T-cell (primary cell): ENCODE data around the gene SRRM3. TPM values are rescaled to one million over a fixed set of nuclear protein-coding genes. Genes with fewer than 3 reads are reported as not detected.
"Not testable (repeated sequence)": the region's sequence is repeated elsewhere in the genome, so short reads cannot be mapped to it uniquely, and the experiment has no call there.

Experiments
- ATAC-seq, 4 experiments: fragments of 200-7000 bp in 3 of 4; fragments of 150-1000 bp in 1 of 4; cut with Tn5 transposase; replicated peaks in 1 of 4; 1 replicate in 3 of 4; 2 replicates in 1 of 4; pipeline ENCODE4 v1.10.0; 2021; ENCODE audit warnings: moderate library complexity in 3 of 4, mild to moderate bottlenecking in 2 of 4, moderate number of reproducible peaks in 1 of 4
- CTCF ChIA-PET, 2 donors: fragments of 300-600 bp; sonication (Branson Sonifier 250); formaldehyde crosslinking; loops; one replicate each; lab custom pipeline; 2022; ENCODE audit warnings: antibody characterized with exemption in 2 of 2; lab: Charles Lee
- POLR2A ChIA-PET, 2 donors: fragments of 300-600 bp; sonication (Branson Sonifier 250); formaldehyde crosslinking; loops; one replicate each; lab custom pipeline; 2022; ENCODE audit warnings: antibody characterized with exemption in 2 of 2; lab: Charles Lee
- DNase-seq, 35 experiments: peaks; one replicate each; pipeline versions ENCODE4 v3.0.0 to v3.0.0-alpha.2; 2013 to 2023
- H3K27ac ChIP-seq: one replicate; pipeline ENCODE4 v1.5.1; 2013; ENCODE audit warnings: low read length
- H3K27me3 ChIP-seq, 2 experiments: replicated peaks in 1 of 2; 1 replicate in 1 of 2; 2 replicates in 1 of 2; pipeline versions ENCODE4 v1.6.1 to v1.7.0; 2013; ENCODE audit warnings: low read length in 1 of 2, mixed read lengths in 1 of 2; ENCODE audit not compliant: control insufficient read depth in 2 of 2, insufficient read depth in 2 of 2; ENCODE audit errors: extremely low read depth in 1 of 2
- H3K36me3 ChIP-seq, 2 donors: 1 replicate in 1 of 2; 2 replicates in 1 of 2; pipeline versions ENCODE4 v1.6.1 to v1.7.0; 2013; ENCODE audit warnings: low read length in 1 of 2; ENCODE audit not compliant: control insufficient read depth in 2 of 2, insufficient read depth in 1 of 2; ENCODE audit errors: extremely low read depth in 1 of 2
- H3K4me1 ChIP-seq, 2 experiments: 1 replicate in 1 of 2; 2 replicates in 1 of 2; pipeline versions ENCODE4 v1.6.1 to v1.7.0; 2013; ENCODE audit warnings: low read length in 2 of 2, mixed read lengths in 1 of 2; ENCODE audit not compliant: insufficient read depth in 2 of 2, control insufficient read depth in 1 of 2; ENCODE audit errors: extremely low read depth in 1 of 2
- H3K4me3 ChIP-seq, 2 donors: 1 replicate in 1 of 2; 2 replicates in 1 of 2; pipeline versions ENCODE4 v1.5.1 to v1.7.0; 2013; ENCODE audit warnings: mild to moderate bottlenecking in 2 of 2, low read length in 1 of 2, moderate library complexity in 1 of 2; ENCODE audit not compliant: control insufficient read depth in 1 of 2; ENCODE audit errors: extremely low read depth in 1 of 2
- H3K9me3 ChIP-seq: 2 replicates; pipeline ENCODE4 v1.7.0; 2013
- H3K27ac Mint-ChIP-seq, 2 donors: one replicate each; pipeline ENCODE4 v1.8.0; 2020 to 2021; ENCODE audit warnings: mild to moderate bottlenecking in 2 of 2, mixed read lengths in 2 of 2
- H3K27me3 Mint-ChIP-seq, 2 donors: one replicate each; pipeline ENCODE4 v1.8.0; 2021 to 2022; ENCODE audit warnings: mixed read lengths in 2 of 2
- H3K36me3 Mint-ChIP-seq: one replicate; pipeline ENCODE4 v1.8.0; 2021; ENCODE audit warnings: mixed read lengths
- H3K4me1 Mint-ChIP-seq, 3 donors: one replicate each; pipeline ENCODE4 v1.8.0; 2020 to 2022; ENCODE audit warnings: mixed read lengths in 3 of 3, mild to moderate bottlenecking in 1 of 3
- H3K4me3 Mint-ChIP-seq, 3 donors: one replicate each; pipeline ENCODE4 v1.8.0; 2020 to 2022; ENCODE audit warnings: mild to moderate bottlenecking in 3 of 3, mixed read lengths in 3 of 3, moderate library complexity in 3 of 3
- H3K9me3 Mint-ChIP-seq, 3 donors: one replicate each; pipeline ENCODE4 v1.8.0; 2020 to 2022; ENCODE audit warnings: mixed read lengths in 3 of 3
- WGBS: methylation state at CpG from one replicate; pipeline ENCODE4 v1.1.5; 2013; ENCODE audit warnings: missing lambda C conversion rate; ENCODE audit not compliant: insufficient coverage; 5-methylcytosine and 5-hydroxymethylcytosine counted together
- total RNA-seq, 35 experiments: library from RNA in 6 of 35; stranded (reverse) in 6 of 35; fragments of 120-200 nt in 1 of 35; gene quantifications; one replicate each; pipeline versions ENCODE4 v1.2.1 to v1.2.4 and lab custom pipeline; 2013 to 2026

SRRM3 gene
- total RNA-seq, 5 donors from 2014 or later (not counting 1 experiment from before 2014, with no cell fraction given): not detected

GRCh38 chr7:76236224-76236623 is 34.5 kb downstream of the SRRM3 start:
- Histone ChIP-seq H3K4me1 (peaks cover 2 to 9% of the 10 kb centered on the region in 2 experiments), H3K27ac (no peak overlapping the region), H3K4me3 (no peak overlapping the region), H3K27me3 (peaks cover 2 to 62% of the 10 kb centered on the region in 2 experiments), H3K36me3 (no peaks in the 10 kb centered on the region), H3K9me3 (no peaks in the 10 kb centered on the region)
- Mint-ChIP-seq H3K36me3 (no peaks in the 10 kb centered on the region), H3K4me3 (no peak overlapping the region), H3K9me3 (no peaks in the 10 kb centered on the region), H3K4me1 (peaks cover 0 to 8% (median 8%) of the 10 kb centered on the region in 3 donors), H3K27me3 (peaks cover 46 to 52% of the 10 kb centered on the region in 2 donors), H3K27ac (no peak overlapping the region)
- no peak for ATAC-seq
- 46% methylated on average over 3 of the region's 8 CpGs for WGBS
- no peak for DNase-seq
- POLR2A ChIA-PET: no interaction called here
- CTCF ChIA-PET: no interaction called here

GRCh38 chr7:76238326-76238725 is 36.6 kb downstream of the SRRM3 start:
- peaks cover 0 to 8% (median 8%) of the 10 kb centered on the region in 3 donors for H3K4me1 Mint-ChIP-seq
- no peaks in the 10 kb centered on the region for H3K36me3 Mint-ChIP-seq
- H3K9me3 ChIP-seq: no peaks in the 10 kb centered on the region
- DNase-seq (no peak), ATAC-seq (no peak)
- H3K27ac Mint-ChIP-seq: peak overlapping the region in 1 of 2 donors; percentile 43
- WGBS: 49% methylated on average over 12 of the region's 12 CpGs
- H3K9me3 Mint-ChIP-seq: no peaks in the 10 kb centered on the region
- H3K4me1 ChIP-seq: peaks cover 2 to 9% of the 10 kb centered on the region in 2 experiments
- CTCF ChIA-PET: no interaction called here
- no peak overlapping the region for H3K27ac ChIP-seq
- H3K4me3 ChIP-seq: no peak overlapping the region
- H3K36me3 ChIP-seq: no peaks in the 10 kb centered on the region
- H3K27me3 ChIP-seq: peaks cover 0 to 45% of the 10 kb centered on the region in 2 experiments
- H3K4me3 Mint-ChIP-seq: no peak overlapping the region
- H3K27me3 Mint-ChIP-seq: peaks cover 30 to 35% of the 10 kb centered on the region in 2 donors
- POLR2A ChIA-PET: no interaction called here

GRCh38 chr7:76241141-76241540 is 39.4 kb downstream of the SRRM3 start:
- Histone ChIP-seq H3K4me3 (no peak overlapping the region), H3K4me1 (no peaks in the 10 kb centered on the region), H3K9me3 (no peaks in the 10 kb centered on the region), H3K27me3 (peaks cover 0 to 37% of the 10 kb centered on the region in 2 experiments), H3K27ac (no peak overlapping the region), H3K36me3 (no peaks in the 10 kb centered on the region)
- Mint-ChIP-seq H3K4me3 (no peak overlapping the region), H3K36me3 (no peaks in the 10 kb centered on the region), H3K27me3 (peaks cover 26 to 27% of the 10 kb centered on the region in 2 donors), H3K4me1 (no peaks in the 10 kb centered on the region), H3K9me3 (no peaks in the 10 kb centered on the region), H3K27ac (no peak overlapping the region)
- DNase-seq (no peak), ATAC-seq (no peak)
- POLR2A ChIA-PET: no interaction called here
- CTCF ChIA-PET: no interaction called here
- 94% methylated on average over 3 of the region's 5 CpGs for WGBS

- H3K27ac Mint-ChIP-seq, DNase-seq, ATAC-seq, H3K4me1 Mint-ChIP-seq, POLR2A ChIA-PET, CTCF ChIA-PET, H3K36me3 ChIP-seq, H3K27ac ChIP-seq, H3K4me3 Mint-ChIP-seq, H3K4me3 ChIP-seq, H3K9me3 ChIP-seq, H3K36me3 Mint-ChIP-seq, H3K4me1 ChIP-seq, H3K9me3 Mint-ChIP-seq: not testable (repeated sequence)
- peaks cover 17 to 18% of the 10 kb centered on the region in 2 donors for H3K27me3 Mint-ChIP-seq
- no CpG with 5 or more reads among the region's 5 CpGs for WGBS
- H3K27me3 ChIP-seq: peaks cover 0 to 36% of the 10 kb centered on the region in 2 experiments
Observed at GRCh38 chr7:76242517-76243063, 40.9 kb downstream of the SRRM3 start.

- ChIA-PET POLR2A (no interaction called here), CTCF (no interaction called here)
- H3K4me1 ChIP-seq: no peaks in the 10 kb centered on the region
- no peaks in the 10 kb centered on the region for H3K36me3 ChIP-seq
- no peak overlapping the region for H3K27ac Mint-ChIP-seq
- DNase-seq (no peak), ATAC-seq (no peak)
- H3K4me1 Mint-ChIP-seq: no peaks in the 10 kb centered on the region
- no peaks in the 10 kb centered on the region for H3K9me3 Mint-ChIP-seq
- no CpG with 5 or more reads among the region's 3 CpGs for WGBS
- H3K4me3 ChIP-seq: no peak overlapping the region
- peaks cover 12 to 14% of the 10 kb centered on the region in 2 donors for H3K27me3 Mint-ChIP-seq
- H3K36me3 Mint-ChIP-seq: no peaks in the 10 kb centered on the region
- H3K27me3 ChIP-seq: peaks cover 0 to 29% of the 10 kb centered on the region in 2 experiments
- no peaks in the 10 kb centered on the region for H3K9me3 ChIP-seq
- no peak overlapping the region for H3K27ac ChIP-seq
- H3K4me3 Mint-ChIP-seq: no peak overlapping the region
Observed at GRCh38 chr7:76244781-76245391, 43.2 kb downstream of the SRRM3 start.

GRCh38 chr7:76246804-76247389 is 45.2 kb downstream of the SRRM3 start:
- Mint-ChIP-seq H3K9me3 (no peaks in the 10 kb centered on the region), H3K4me1 (no peaks in the 10 kb centered on the region), H3K36me3 (no peaks in the 10 kb centered on the region), H3K27ac (no peak overlapping the region), H3K4me3 (no peak overlapping the region), H3K27me3 (peaks cover 11% of the 10 kb centered on the region in 2 donors)
- no peaks in the 10 kb centered on the region for H3K36me3 ChIP-seq
- ChIA-PET POLR2A (interaction anchor here in 1 of 2 donors (0.5 kb wide), 1 partner anchor 35 kb away, joined by 6 read pairs; no protein-coding TSS in a partner anchor), CTCF (no interaction called here)
- peaks cover 0 to 30% of the 10 kb centered on the region in 2 experiments for H3K27me3 ChIP-seq
- DNase-seq (no peak), ATAC-seq (no peak)
- no peaks in the 10 kb centered on the region for H3K4me1 ChIP-seq
- H3K4me3 ChIP-seq: no peak overlapping the region
- 48% methylated on average over 2 of the region's 5 CpGs for WGBS
- H3K27ac ChIP-seq: no peak overlapping the region
- H3K9me3 ChIP-seq: no peaks in the 10 kb centered on the region
